ENCODE measurements around the gene UBP1.
A peak's percentile ranks its signal among the peaks of the same experiment; 100 is the strongest.
"Not testable (repeated sequence)": the region's sequence is repeated elsewhere in the genome, so short reads cannot be mapped to it uniquely, and the experiment has no call there.

Gene UBP1

GRCh38 chr3:33389908-33390307, 50.3 kb downstream of the UBP1 start:
- DNase-seq (ENCODE audit: low spot score), result no peak

GRCh38 chr3:33388374-33389100, 51.7 kb downstream of the UBP1 start:
- no peak for DNase-seq (ENCODE audit: low spot score)

- DNase-seq (ENCODE audit: low spot score), result no peak
Observed at GRCh38 chr3:33386631-33387030, 53.6 kb downstream of the UBP1 start.

GRCh38 chr3:33385423-33385822, 54.8 kb downstream of the UBP1 start:
- no peak for DNase-seq (ENCODE audit: low spot score)

GRCh38 chr3:33383951-33384350, 56.3 kb downstream of the UBP1 start:
- no peak for DNase-seq (ENCODE audit: low spot score)

- no peak for DNase-seq (ENCODE audit: low spot score)
Observed at GRCh38 chr3:33380653-33381052, 59.6 kb downstream of the UBP1 start.

GRCh38 chr3:33377931-33378330, 62.3 kb downstream of the UBP1 start:
- no peak for DNase-seq (ENCODE audit: low spot score)

GRCh38 chr3:33377489-33377888, 62.7 kb downstream of the UBP1 start:
- no peak for DNase-seq (ENCODE audit: low spot score)

GRCh38 chr3:33373082-33373437, 67.1 kb downstream of the UBP1 start:
- no peak for DNase-seq (ENCODE audit: low spot score)

GRCh38 chr3:33372218-33373081, 67.8 kb downstream of the UBP1 start:
- peak; percentile 53 for DNase-seq (ENCODE audit: low spot score)

- no peak for DNase-seq (ENCODE audit: low spot score)
Observed at GRCh38 chr3:33364531-33365128, 75.6 kb downstream of the UBP1 start.

- DNase-seq (ENCODE audit: low spot score), result no peak
Observed at GRCh38 chr3:33364060-33364459, 76.1 kb downstream of the UBP1 start.

- DNase-seq (ENCODE audit: low spot score), result no peak
Observed at GRCh38 chr3:33363113-33363800, 76.9 kb downstream of the UBP1 start.

GRCh38 chr3:33360136-33360825, 79.9 kb downstream of the UBP1 start:
- DNase-seq (ENCODE audit: low spot score), result no peak

- DNase-seq (ENCODE audit: low spot score), result no peak
Observed at GRCh38 chr3:33358172-33358781, 81.9 kb downstream of the UBP1 start.

- no peak for DNase-seq (ENCODE audit: low spot score)
Observed at GRCh38 chr3:33355611-33356010, 84.6 kb downstream of the UBP1 start.

GRCh38 chr3:33339758-33340157, 100.4 kb downstream of the UBP1 start:
- no peak for DNase-seq (ENCODE audit: low spot score)

GRCh38 chr3:33338936-33339465, 101.2 kb downstream of the UBP1 start:
- not testable (repeated sequence) for DNase-seq (ENCODE audit: low spot score)
